GM21619 (cell line): ENCODE data around the gene LYPD4.
"Not testable (repeated sequence)": the region's sequence is repeated elsewhere in the genome, so short reads cannot be mapped to it uniquely, and the experiment has no call there.

Experiments
- ATAC-seq: cut with Tn5 transposase; IDR thresholded peaks from one replicate; pipeline ENCODE4 v1.9.1; 2021; ENCODE audit not compliant: unreplicated experiment

Gene LYPD4

DNA sequence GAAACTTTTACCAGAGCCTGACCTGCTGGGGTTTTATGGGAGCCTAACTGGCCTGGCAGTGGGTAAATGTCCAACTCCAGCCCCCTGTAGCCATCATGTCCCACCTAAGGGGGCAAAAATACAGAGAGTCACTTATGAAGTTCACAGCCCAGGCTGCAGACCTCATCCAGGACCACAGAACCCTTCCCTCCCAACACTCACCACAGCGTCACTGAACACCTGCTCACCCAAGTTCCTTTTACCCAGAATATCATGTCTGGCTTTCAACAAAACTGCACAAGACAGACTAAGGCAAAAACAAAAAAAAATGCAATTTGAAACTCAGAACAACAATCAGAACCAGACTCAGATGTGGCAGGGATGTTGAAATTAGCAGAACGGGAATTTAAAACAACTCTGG, 41.7 kb downstream of the LYPD4 start:
- ATAC-seq, result no peak

GRCh38 chr19:41801792-41802211, 42.7 kb downstream of the LYPD4 start:
- no peak for ATAC-seq

DNA sequence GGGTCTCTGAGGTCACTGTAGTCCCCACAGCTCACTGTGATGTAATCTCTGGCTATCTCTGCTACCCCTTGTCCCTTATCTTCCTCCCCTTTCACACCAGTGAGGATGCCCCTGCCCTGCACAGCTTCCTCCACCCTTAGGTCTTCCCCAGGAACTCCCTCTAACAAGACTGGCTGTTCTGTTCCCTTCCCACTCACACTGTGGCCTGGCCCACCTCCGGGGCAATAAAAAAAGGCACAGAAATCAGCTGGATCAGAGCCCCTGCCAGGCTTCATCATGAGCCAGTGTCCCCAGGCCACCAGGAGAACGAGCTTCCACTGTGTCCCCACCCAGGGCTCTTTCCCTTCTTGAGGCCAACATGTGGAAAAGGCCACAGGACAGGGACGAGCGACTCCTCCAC, 43.5 kb downstream of the LYPD4 start:
- no peak for ATAC-seq

GRCh38 chr19:41799444-41800000, 45.0 kb downstream of the LYPD4 start:
- no peak for ATAC-seq

DNA sequence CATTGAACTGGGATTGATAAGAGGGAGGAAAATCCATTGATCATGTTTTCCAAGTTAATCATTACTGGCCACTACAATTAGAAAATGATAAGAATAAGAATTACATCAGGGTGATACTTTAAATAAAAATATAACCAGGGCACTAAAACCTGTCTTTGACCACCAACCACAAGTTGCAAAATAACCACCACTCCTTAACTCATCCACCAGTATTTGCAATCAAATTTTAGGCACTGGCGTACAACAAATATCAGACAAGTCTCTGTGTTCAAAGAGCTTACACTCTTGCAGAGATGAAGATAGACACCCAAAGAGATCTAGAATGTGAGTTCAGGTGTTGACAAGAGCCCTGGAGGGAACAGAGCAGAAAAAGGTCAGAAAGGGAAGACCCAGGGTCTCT, 47.6 kb downstream of the LYPD4 start:
- no peak for ATAC-seq

- ATAC-seq, result no peak
Observed at GRCh38 chr19:41796362-41796761, 48.1 kb downstream of the LYPD4 start, which contains the start of gene CEACAM3. Gene CEACAM3, plus strand, starts transcription at chr19:41796587. Its CDS starts 91 bp downstream, at chr19:41796678.

- ATAC-seq, result no peak
Observed at GRCh38 chr19:41795031-41795461, 49.4 kb downstream of the LYPD4 start.

- no peak for ATAC-seq
Observed at GRCh38 chr19:41793414-41793727, 51.1 kb downstream of the LYPD4 start.

GRCh38 chr19:41792513-41793413, 51.7 kb downstream of the LYPD4 start:
- ATAC-seq, result no peak

- ATAC-seq, result not testable (repeated sequence)
Observed at GRCh38 chr19:41789053-41789452, 55.4 kb downstream of the LYPD4 start.

DNA sequence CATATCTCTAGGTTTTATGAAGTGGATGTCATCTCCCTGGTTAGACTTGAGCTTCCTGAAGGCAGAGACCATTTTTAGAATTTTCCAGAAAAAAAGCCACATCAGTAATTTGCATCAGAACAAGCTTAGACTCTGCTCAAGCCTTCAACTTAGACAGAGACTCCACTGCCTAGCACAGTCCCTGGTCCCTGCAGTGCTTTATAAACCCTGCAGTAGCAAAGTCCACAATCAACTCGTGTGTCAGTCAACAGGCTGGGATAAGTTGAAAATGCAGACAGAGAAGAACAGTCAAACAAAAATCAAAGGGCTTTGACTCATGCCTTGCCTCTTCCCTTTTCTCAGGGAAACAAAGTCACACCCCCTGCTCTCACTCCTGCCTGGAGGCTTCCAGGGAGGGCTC, 56.0 kb downstream of the LYPD4 start:
- not testable (repeated sequence) for ATAC-seq
